ENCODE results near the gene PATL2. TPM values are rescaled to one million over a fixed set of nuclear protein-coding genes. Genes with fewer than 3 reads are reported as not detected.

PATL2 gene
- total and polyA plus RNA-seq, 3 experiments from 2014 or later, result 7.7 to 19.8 (median 9.1) TPM

DNA sequence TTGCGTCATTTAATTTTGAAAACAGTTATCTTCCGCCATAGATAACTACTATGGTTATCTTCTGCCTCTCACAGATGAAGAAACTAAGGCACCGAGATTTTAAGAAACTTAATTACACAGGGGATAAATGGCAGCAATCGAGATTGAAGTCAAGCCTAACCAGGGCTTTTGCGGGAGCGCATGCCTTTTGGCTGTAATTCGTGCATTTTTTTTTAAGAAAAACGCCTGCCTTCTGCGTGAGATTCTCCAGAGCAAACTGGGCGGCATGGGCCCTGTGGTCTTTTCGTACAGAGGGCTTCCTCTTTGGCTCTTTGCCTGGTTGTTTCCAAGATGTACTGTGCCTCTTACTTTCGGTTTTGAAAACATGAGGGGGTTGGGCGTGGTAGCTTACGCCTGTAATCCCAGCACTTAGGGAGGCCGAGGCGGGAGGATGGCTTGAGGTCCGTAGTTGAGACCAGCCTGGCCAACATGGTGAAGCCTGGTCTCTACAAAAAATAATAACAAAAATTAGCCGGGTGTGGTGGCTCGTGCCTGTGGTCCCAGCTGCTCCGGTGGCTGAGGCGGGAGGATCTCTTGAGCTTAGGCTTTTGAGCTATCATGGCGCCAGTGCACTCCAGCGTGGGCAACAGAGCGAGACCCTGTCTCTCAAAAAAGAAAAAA, 1.4 kb upstream of the PATL2 start:
- CTCF ChIA-PET, result interaction anchor here (0.7 to 19.5 kb wide), 11 partner anchors 9 to 128 kb away, joined by 3 to 478 read pairs (median 13); partner anchors contain the start of genes SPG11 and TRIM69
- Histone ChIP-seq H3K9me3 (ENCODE audit: low read length) (no peaks in the 10 kb centered on the region), H3K4me1 (ENCODE audit: insufficient read depth, low read length) (peaks cover 54% of the 10 kb centered on the region), H3K4me3 (ENCODE audit: low read length) (peak overlapping the region; percentile 79), H3K27ac (ENCODE audit: low read depth, low read length) (peak overlapping the region; percentile 100), H3K27me3 (ENCODE audit: insufficient read depth, low read length, poor library complexity, severe bottlenecking) (no peaks in the 10 kb centered on the region), H3K36me3 (ENCODE audit: insufficient read depth, low read length) (peaks cover 57% of the 10 kb centered on the region)
- Mint-ChIP-seq H3K27ac (peak overlapping the region; percentile 99 to 100 (median 100)), H3K4me1 (peaks cover 50 to 62% (median 61%) of the 10 kb centered on the region in 3 donors), H3K4me3 (peak overlapping the region; percentile 96 to 100 (median 100)), H3K27me3 (peaks cover 0 to 20% of the 10 kb centered on the region in 2 donors), H3K9me3 (peaks cover 0 to 10% (median 0%) of the 10 kb centered on the region in 5 donors), H3K36me3 (peaks cover 38 to 81% (median 57%) of the 10 kb centered on the region in 3 donors)
- POLR2A ChIA-PET, result interaction anchor here (0.7 to 15.9 kb wide), 10 partner anchors 10 to 286 kb away, joined by 3 to 728 read pairs (median 20); partner anchors contain the start of genes SPG11 and TRIM69
- DNase-seq, result peak; percentile 45 to 88 (median 81)

DNA sequence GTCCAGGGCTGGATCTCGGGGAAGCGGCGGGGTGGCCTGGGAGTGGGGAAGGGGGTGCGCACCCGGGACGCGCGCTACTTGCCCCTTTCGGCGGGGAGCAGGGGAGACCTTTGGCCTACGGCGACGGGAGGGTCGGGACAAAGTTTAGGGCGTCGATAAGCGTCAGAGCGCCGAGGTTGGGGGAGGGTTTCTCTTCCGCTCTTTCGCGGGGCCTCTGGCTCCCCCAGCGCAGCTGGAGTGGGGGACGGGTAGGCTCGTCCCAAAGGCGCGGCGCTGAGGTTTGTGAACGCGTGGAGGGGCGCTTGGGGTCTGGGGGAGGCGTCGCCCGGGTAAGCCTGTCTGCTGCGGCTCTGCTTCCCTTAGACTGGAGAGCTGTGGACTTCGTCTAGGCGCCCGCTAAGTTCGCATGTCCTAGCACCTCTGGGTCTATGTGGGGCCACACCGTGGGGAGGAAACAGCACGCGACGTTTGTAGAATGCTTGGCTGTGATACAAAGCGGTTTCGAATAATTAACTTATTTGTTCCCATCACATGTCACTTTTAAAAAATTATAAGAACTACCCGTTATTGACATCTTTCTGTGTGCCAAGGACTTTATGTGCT, 721 bp upstream of the PATL2 start:
- peaks cover 0 to 10% (median 0%) of the 10 kb centered on the region in 5 donors for H3K9me3 Mint-ChIP-seq
- peak; percentile 33 to 82 (median 69) for DNase-seq
- peaks cover 51% of the 10 kb centered on the region for H3K36me3 ChIP-seq (ENCODE audit: insufficient read depth, low read length)
- H3K4me3 ChIP-seq (ENCODE audit: low read length), result peak overlapping the region; percentile 79
- ChIA-PET CTCF (interaction anchor here (1.2 to 19.5 kb wide), 15 partner anchors 8 to 133 kb away, joined by 3 to 478 read pairs (median 8); partner anchors contain the start of genes SPG11 and TRIM69), POLR2A (interaction anchor here (0.5 to 15.9 kb wide), 15 partner anchors 11 to 175 kb away, joined by 3 to 728 read pairs (median 7); partner anchors contain the start of genes EIF3J, SPG11 and TRIM69)
- H3K36me3 Mint-ChIP-seq, result peaks cover 36 to 75% (median 53%) of the 10 kb centered on the region in 3 donors
- H3K27ac Mint-ChIP-seq, result peak overlapping the region; percentile 99 to 100 (median 100)
- peak overlapping the region; percentile 96 to 100 (median 100) for H3K4me3 Mint-ChIP-seq
- H3K9me3 ChIP-seq (ENCODE audit: low read length), result no peaks in the 10 kb centered on the region
- H3K4me1 Mint-ChIP-seq, result peaks cover 44 to 57% (median 54%) of the 10 kb centered on the region in 3 donors
- no peaks in the 10 kb centered on the region for H3K27me3 ChIP-seq (ENCODE audit: insufficient read depth, low read length, poor library complexity, severe bottlenecking)
- H3K27ac ChIP-seq (ENCODE audit: low read depth, low read length), result peak overlapping the region; percentile 100
- H3K27me3 Mint-ChIP-seq, result peaks cover 0 to 20% of the 10 kb centered on the region in 2 donors
- H3K4me1 ChIP-seq (ENCODE audit: insufficient read depth, low read length), result peaks cover 51% of the 10 kb centered on the region

DNA sequence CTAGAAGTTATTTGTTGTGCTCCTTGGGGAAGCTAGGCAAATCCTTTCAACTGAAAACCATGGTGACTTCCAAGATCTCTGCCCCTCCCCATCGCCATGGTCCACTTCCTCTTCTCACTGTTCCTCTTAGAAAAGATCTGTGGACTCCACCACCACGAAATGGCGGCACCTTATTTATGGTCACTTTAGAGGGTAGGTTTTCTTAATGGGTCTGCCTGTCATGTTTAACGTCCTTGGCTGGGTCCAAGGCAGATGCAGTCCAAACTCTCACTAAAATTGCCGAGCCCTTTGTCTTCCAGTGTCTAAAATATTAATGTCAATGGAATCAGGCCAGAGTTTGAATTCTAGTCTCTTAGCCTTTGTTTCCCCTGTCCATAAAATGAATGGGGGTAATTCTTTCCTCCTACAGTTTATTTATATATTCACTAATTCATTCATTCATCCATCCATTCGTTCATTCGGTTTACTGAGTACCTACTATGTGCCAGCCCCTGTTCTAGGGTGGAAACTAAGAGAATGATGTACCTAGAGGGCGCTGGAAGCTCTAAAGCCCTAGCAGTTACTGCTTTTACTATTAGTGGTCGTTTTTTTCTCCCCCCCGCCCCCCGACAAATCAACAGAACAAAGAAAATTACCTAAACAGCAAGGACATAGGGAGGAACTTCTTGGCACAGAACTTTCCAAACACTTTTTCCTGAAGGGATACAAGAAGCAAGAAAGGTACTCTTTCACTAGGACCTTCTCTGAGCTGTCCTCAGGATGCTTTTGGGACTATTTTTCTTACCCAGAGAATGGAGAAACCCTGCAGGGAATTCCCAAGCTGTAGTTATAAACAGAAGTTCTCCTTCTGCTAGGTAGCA, 657 bp downstream of the PATL2 start:
- Histone ChIP-seq H3K9me3 (ENCODE audit: low read length) (no peaks in the 10 kb centered on the region), H3K27me3 (ENCODE audit: insufficient read depth, low read length, poor library complexity, severe bottlenecking) (no peaks in the 10 kb centered on the region), H3K4me1 (ENCODE audit: insufficient read depth, low read length) (peaks cover 42% of the 10 kb centered on the region), H3K27ac (ENCODE audit: low read depth, low read length) (peak overlapping the region; percentile 100), H3K4me3 (ENCODE audit: low read length) (peak overlapping the region; percentile 79), H3K36me3 (ENCODE audit: insufficient read depth, low read length) (peaks cover 37% of the 10 kb centered on the region)
- CTCF ChIA-PET, result interaction anchor here (0.9 to 19.5 kb wide), 18 partner anchors 9 to 132 kb away, joined by 3 to 478 read pairs (median 8); partner anchors contain the start of genes SPG11 and TRIM69
- peaks cover 0 to 10% (median 0%) of the 10 kb centered on the region in 5 donors for H3K9me3 Mint-ChIP-seq
- H3K36me3 Mint-ChIP-seq, result peaks cover 30 to 63% (median 43%) of the 10 kb centered on the region in 3 donors
- POLR2A ChIA-PET, result interaction anchor here (0.5 to 15.9 kb wide), 19 partner anchors 12 to 174 kb away, joined by 3 to 728 read pairs (median 6); partner anchors contain the start of genes EIF3J, SPG11 and TRIM69
- peak overlapping the region; percentile 96 to 100 (median 100) for H3K4me3 Mint-ChIP-seq
- H3K27ac Mint-ChIP-seq, result peak overlapping the region; percentile 99 to 100 (median 100)
- H3K4me1 Mint-ChIP-seq, result peaks cover 30 to 46% (median 41%) of the 10 kb centered on the region in 3 donors
- peak in 3 of 5 donors; percentile 50 to 61 (median 60) for DNase-seq
- H3K27me3 Mint-ChIP-seq, result peaks cover 0 to 20% of the 10 kb centered on the region in 2 donors

DNA sequence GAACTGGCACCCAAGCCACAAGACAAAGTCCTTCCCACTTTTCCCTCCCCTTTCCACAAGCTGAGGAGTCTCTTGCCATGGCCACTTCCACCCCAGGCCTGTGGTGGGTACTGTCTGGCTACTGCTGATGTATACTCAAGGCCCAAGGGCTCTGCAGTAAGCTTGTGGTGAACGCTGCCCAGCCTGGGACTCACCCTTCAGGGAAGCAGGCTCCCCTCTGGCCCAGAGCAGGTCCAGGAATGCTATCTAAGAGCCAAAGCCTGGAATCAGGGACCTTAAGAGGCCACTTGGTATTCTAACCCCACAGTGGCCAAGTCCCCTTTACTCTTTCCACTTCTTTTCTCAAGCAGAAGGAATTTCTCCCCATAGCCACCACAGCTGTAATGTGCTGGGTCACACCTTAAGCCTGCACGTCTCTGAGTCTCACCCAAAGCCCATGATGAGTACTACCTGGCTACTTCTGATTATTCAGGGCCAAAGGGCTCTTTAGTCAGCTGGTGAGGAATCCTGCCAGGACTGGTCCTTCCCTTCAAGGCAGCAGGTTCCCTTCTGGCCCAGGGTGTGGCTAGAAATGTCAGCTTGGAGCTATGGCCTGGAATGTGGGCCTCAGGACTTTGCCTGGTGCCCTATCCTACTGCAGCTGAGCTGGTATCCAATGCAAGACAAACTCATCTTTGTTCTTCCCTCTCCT, 4.0 kb downstream of the PATL2 start:
- Histone ChIP-seq H3K4me3 (ENCODE audit: low read length) (no peak overlapping the region), H3K4me1 (ENCODE audit: insufficient read depth, low read length) (peaks cover 36% of the 10 kb centered on the region), H3K27ac (ENCODE audit: low read depth, low read length) (no peak overlapping the region), H3K36me3 (ENCODE audit: insufficient read depth, low read length) (peaks cover 7% of the 10 kb centered on the region), H3K27me3 (ENCODE audit: insufficient read depth, low read length, poor library complexity, severe bottlenecking) (no peaks in the 10 kb centered on the region), H3K9me3 (ENCODE audit: low read length) (no peaks in the 10 kb centered on the region)
- Mint-ChIP-seq H3K36me3 (peaks cover 10 to 40% (median 38%) of the 10 kb centered on the region in 3 donors), H3K27me3 (peaks cover 0 to 9% of the 10 kb centered on the region in 2 donors), H3K9me3 (peaks cover 6 to 10% (median 8%) of the 10 kb centered on the region in 5 donors), H3K4me3 (no peak overlapping the region), H3K27ac (no peak overlapping the region), H3K4me1 (peaks cover 28 to 39% (median 34%) of the 10 kb centered on the region in 3 donors)
- ChIA-PET CTCF (interaction anchor here (1.5 to 19.5 kb wide), 4 partner anchors 11 to 42 kb away, joined by 3 to 478 read pairs (median 5); partner anchors contain the start of gene SPG11), POLR2A (interaction anchor here (0.7 to 1.3 kb wide), 2 partner anchors 42 to 44 kb away, joined by 3 read pairs; partner anchors contain the start of gene SPG11)
- no peak for DNase-seq

DNA sequence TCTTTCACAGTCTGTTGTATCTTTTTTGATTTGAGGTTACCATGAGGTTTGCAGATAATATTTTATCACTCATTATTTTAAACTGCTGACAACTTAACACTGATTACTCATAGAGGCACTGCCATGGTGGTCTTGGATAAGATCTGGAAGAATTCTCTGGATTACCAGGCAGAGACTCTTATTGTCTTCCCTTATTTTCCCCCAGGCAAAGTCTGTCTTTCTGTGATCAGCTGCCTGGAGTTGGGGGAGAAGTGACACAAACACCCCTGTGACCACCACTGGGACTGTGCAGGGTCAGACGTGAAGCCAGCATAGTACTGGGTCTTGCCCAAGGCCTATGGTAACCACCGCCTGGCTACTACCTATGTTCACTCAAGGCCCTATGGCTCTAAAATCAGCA, 4.7 kb downstream of the PATL2 start:
- H3K27ac ChIP-seq (ENCODE audit: low read depth, low read length), result no peak overlapping the region
- ChIA-PET CTCF (interaction anchor here (1.8 to 19.5 kb wide), 3 partner anchors 23 to 41 kb away, joined by 4 to 478 read pairs (median 6); partner anchors contain the start of gene SPG11), POLR2A (interaction anchor here (1.3 kb wide), 1 partner anchor 43 kb away, joined by 3 read pairs; the partner anchor contains the start of gene SPG11)
- peaks cover under 1% of the 10 kb centered on the region for H3K36me3 ChIP-seq (ENCODE audit: insufficient read depth, low read length)
- H3K27me3 ChIP-seq (ENCODE audit: insufficient read depth, low read length, poor library complexity, severe bottlenecking), result no peaks in the 10 kb centered on the region
- H3K9me3 ChIP-seq (ENCODE audit: low read length), result no peaks in the 10 kb centered on the region
- peaks cover 31 to 42% (median 34%) of the 10 kb centered on the region in 3 donors for H3K4me1 Mint-ChIP-seq
- H3K27ac Mint-ChIP-seq, result no peak overlapping the region
- H3K4me3 Mint-ChIP-seq, result no peak overlapping the region
- H3K4me3 ChIP-seq (ENCODE audit: low read length), result no peak overlapping the region
- peaks cover 0 to 2% of the 10 kb centered on the region in 2 donors for H3K27me3 Mint-ChIP-seq
- peaks cover 36% of the 10 kb centered on the region for H3K4me1 ChIP-seq (ENCODE audit: insufficient read depth, low read length)
- peaks cover 7 to 43% (median 31%) of the 10 kb centered on the region in 3 donors for H3K36me3 Mint-ChIP-seq
- peaks cover 6 to 12% (median 10%) of the 10 kb centered on the region in 5 donors for H3K9me3 Mint-ChIP-seq
- DNase-seq, result no peak

DNA sequence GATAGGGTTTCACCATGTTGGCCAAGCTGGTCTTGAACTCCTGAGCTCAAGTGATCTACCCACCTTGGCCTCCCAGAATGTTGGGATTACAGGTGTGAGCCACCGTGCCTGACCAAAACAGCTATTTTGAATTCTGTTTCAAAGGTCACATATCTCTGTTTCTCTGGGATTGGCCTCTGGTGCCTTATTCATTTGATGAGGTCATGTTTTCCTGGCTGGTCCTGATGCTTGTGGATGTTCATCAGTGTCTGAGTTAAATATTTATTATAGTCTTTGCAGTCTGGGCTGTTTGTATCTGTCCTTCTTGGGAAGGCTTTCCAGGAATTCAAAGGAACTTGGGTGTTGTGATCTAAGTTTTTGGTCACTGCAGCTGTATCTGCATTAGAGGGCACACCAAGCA, 5.1 kb downstream of the PATL2 start:
- Histone ChIP-seq H3K9me3 (ENCODE audit: low read length) (no peaks in the 10 kb centered on the region), H3K4me3 (ENCODE audit: low read length) (no peak overlapping the region), H3K4me1 (ENCODE audit: insufficient read depth, low read length) (peaks cover 36% of the 10 kb centered on the region), H3K27ac (ENCODE audit: low read depth, low read length) (no peak overlapping the region), H3K27me3 (ENCODE audit: insufficient read depth, low read length, poor library complexity, severe bottlenecking) (no peaks in the 10 kb centered on the region), H3K36me3 (ENCODE audit: insufficient read depth, low read length) (no peaks in the 10 kb centered on the region)
- Mint-ChIP-seq H3K9me3 (peaks cover 7 to 12% (median 9%) of the 10 kb centered on the region in 5 donors), H3K36me3 (peaks cover 7 to 46% (median 27%) of the 10 kb centered on the region in 3 donors), H3K27me3 (no peaks in the 10 kb centered on the region), H3K27ac (no peak overlapping the region), H3K4me1 (peaks cover 31 to 41% (median 34%) of the 10 kb centered on the region in 3 donors), H3K4me3 (no peak overlapping the region)
- ChIA-PET CTCF (interaction anchor here (0.9 to 19.5 kb wide), 3 partner anchors 13 to 41 kb away, joined by 3 to 478 read pairs (median 4); partner anchors contain the start of gene SPG11), POLR2A (interaction anchor here (1.3 kb wide), 1 partner anchor 43 kb away, joined by 3 read pairs; the partner anchor contains the start of gene SPG11)
- DNase-seq, result no peak

Data from CD8-positive, alpha-beta memory T cell (primary cell).